Type B pancreatic cell (in vitro differentiated cells): ENCODE data around the gene GRB10. TPM values are rescaled to one million over a fixed set of nuclear protein-coding genes. Genes with fewer than 3 reads are reported as not detected.

Experiments
- DNase-seq: peaks from one replicate; pipeline ENCODE4 v3.0.0; 2021; ENCODE audit warnings: mixed read lengths; ENCODE audit not compliant: unreplicated experiment; ENCODE audit errors: extremely low spot score
- H3K27ac Mint-ChIP-seq: 2 replicates; pipeline ENCODE4 v1.8.0; 2021; ENCODE audit warnings: mild to moderate bottlenecking, mixed read lengths
- H3K27me3 Mint-ChIP-seq: 2 replicates; pipeline ENCODE4 v1.8.0; 2021; ENCODE audit warnings: mixed read lengths
- H3K36me3 Mint-ChIP-seq: 2 replicates; pipeline ENCODE4 v1.8.0; 2021; ENCODE audit warnings: mixed read lengths
- H3K4me1 Mint-ChIP-seq: one replicate; pipeline ENCODE4 v1.8.0; 2021; ENCODE audit warnings: mixed read lengths; ENCODE audit not compliant: unreplicated experiment
- H3K4me3 Mint-ChIP-seq: 2 replicates; pipeline ENCODE4 v1.8.0; 2021; ENCODE audit warnings: mild to moderate bottlenecking, mixed read lengths
- H3K9me3 Mint-ChIP-seq: 2 replicates; pipeline ENCODE4 v1.8.0; 2021; ENCODE audit warnings: mixed read lengths
- CTCF ChIP-seq: fragments of 200-600 bp; sonication (generic); conservative IDR thresholded peaks from 2 replicates; pipeline ENCODE4 v1.5.0; 2021; ENCODE audit warnings: antibody characterized with exemption, mild to moderate bottlenecking
- total RNA-seq: library from RNA; stranded (reverse); gene quantifications from 2 replicates; pipeline ENCODE4 v1.2.1, GENCODE V29; 2021; ENCODE audit warnings: low replicate concordance

GRB10 gene
- total RNA-seq, 1 donor from 2014 or later, result 42.3 TPM

GRCh38 chr7:50783303-50783702, 607 bp upstream of the GRB10 start:
- peaks cover 26% of the 10 kb centered on the region for H3K4me1 Mint-ChIP-seq
- peaks cover 47% of the 10 kb centered on the region for H3K27me3 Mint-ChIP-seq
- peaks cover 7% of the 10 kb centered on the region for H3K9me3 Mint-ChIP-seq
- peak overlapping the region; percentile 85 for H3K4me3 Mint-ChIP-seq
- H3K36me3 Mint-ChIP-seq, result peaks cover 16% of the 10 kb centered on the region
- no peak overlapping the region for H3K27ac Mint-ChIP-seq
- DNase-seq, result no peak
- TF ChIP-seq CTCF, result no peak

DNA sequence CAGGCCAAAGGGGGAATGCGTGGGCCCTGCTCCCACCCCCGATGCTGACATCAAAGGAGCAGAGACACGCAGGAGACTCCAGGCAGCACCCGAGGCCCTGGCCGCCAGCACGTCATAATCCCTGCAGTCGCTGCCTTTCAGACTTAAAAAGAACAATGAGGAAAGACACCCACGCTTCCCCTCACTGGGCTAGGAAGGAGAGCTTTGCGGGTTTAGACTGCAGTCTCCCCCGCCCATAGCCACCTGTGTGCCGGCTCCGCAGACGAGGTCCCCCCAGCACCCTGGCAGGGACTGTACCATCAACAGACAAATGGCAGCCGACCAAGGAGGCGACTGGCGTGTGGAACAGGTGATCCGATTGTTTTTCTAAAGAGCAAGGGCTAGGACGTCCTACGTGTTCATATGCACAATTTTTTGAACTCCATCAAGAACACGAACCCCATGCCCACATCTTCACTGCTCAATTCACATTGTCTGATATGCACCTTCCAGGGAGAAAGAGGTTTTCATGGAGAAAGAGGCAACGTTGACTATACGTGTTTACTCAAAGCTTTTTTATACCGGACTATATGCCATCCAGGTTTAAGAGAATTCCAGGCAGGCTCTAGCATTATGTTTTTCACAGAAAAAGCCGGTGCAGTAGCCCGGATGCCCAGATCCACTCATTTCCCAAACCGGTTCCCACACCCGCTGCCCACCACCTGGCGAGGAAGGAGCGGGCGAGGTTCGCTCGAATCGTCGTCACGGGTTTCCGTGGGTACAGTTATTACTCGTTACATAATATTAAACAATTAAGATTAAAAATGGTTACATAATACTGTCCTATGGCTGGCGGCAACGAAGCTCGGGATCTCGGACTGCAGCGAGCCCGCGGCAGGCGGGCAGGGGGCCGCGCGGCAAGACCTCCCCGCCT, 1.1 kb downstream of the GRB10 start:
- peak overlapping the region; percentile 80 for H3K4me3 Mint-ChIP-seq
- peaks cover 1% of the 10 kb centered on the region for H3K9me3 Mint-ChIP-seq
- no peak overlapping the region for H3K27ac Mint-ChIP-seq
- DNase-seq, result no peak
- no peak for TF ChIP-seq CTCF
- peaks cover 18% of the 10 kb centered on the region for H3K36me3 Mint-ChIP-seq
- peaks cover 44% of the 10 kb centered on the region for H3K27me3 Mint-ChIP-seq
- H3K4me1 Mint-ChIP-seq, result peaks cover 26% of the 10 kb centered on the region

DNA sequence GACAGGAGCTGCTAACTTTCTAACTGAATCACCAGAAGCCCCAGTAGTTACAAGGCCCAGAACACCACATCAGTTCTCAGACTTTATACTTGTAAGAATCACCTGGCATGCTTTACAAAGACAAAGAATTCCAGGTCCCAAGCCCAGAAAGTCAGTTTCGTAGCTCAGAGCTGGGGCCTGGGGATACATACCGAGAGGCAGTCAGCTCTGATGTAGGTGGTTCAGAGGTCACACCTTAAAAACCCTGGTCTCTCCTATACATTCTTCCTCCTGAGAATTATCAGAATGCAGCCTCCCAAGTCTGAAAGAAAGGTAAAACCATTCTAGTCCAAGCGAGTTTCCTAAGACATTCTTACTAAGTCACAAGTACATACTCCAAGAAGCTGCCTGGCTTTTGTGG, 2.3 kb downstream of the GRB10 start:
- TF ChIP-seq CTCF, result no peak
- Mint-ChIP-seq H3K27me3 (peaks cover 39% of the 10 kb centered on the region), H3K9me3 (no peaks in the 10 kb centered on the region), H3K4me1 (peaks cover 26% of the 10 kb centered on the region), H3K36me3 (peaks cover 18% of the 10 kb centered on the region), H3K27ac (no peak overlapping the region), H3K4me3 (peak overlapping the region; percentile 19)
- DNase-seq, result no peak

DNA sequence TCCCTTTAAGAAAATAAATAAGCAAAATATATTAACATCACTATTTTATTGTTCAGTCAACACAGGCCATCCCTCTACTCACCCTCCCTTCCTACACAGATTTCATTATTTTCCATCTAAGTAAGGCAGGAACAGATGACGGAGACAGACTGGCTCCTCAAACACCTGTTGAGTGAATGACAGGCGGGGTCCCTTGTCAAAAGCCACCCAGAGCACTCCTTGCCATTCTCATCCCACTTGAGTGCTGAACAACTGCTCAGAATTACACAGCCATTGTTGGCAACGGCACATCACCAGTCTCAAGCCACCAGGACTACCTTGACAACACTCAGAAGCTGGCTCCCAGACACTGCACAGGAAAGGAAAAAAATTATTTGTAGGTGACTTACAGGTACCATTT, 3.3 kb downstream of the GRB10 start:
- H3K27ac Mint-ChIP-seq, result no peak overlapping the region

GRCh38 chr7:50778189-50778588, 4.5 kb downstream of the GRB10 start:
- no peak overlapping the region for H3K4me3 Mint-ChIP-seq
- H3K27me3 Mint-ChIP-seq, result peaks cover 22% of the 10 kb centered on the region
- H3K27ac Mint-ChIP-seq, result no peak overlapping the region
- no peak for TF ChIP-seq CTCF
- no peaks in the 10 kb centered on the region for H3K9me3 Mint-ChIP-seq
- peaks cover 17% of the 10 kb centered on the region for H3K4me1 Mint-ChIP-seq
- DNase-seq, result no peak
- peaks cover 10% of the 10 kb centered on the region for H3K36me3 Mint-ChIP-seq

More for the DNA sequence above, 3.3 kb downstream of the GRB10 start:
- Mint-ChIP-seq H3K9me3 (no peaks in the 10 kb centered on the region), H3K4me1 (peaks cover 26% of the 10 kb centered on the region), H3K36me3 (peaks cover 18% of the 10 kb centered on the region), H3K4me3 (no peak overlapping the region), H3K27me3 (peaks cover 34% of the 10 kb centered on the region)
- TF ChIP-seq CTCF, result no peak
- DNase-seq, result no peak
